ENCODE data around the gene USP35.

- TF ChIP-seq CTCF (IDR thresholded peaks at IDR 0.05) (no peak), POLR2A (IDR thresholded peaks at IDR 0.05) (no peak), POLR2AphosphoS5 (IDR thresholded peaks at IDR 0.05; ENCODE audit: insufficient read depth in 1 of 2, low read depth in 1 of 2) (no peak)
Measured at GRCh38 chr11:78253797-78254196, 65.1 kb downstream of the USP35 start.
